HepG2 (cell line): ENCODE results near the gene PCGF2. TPM values are rescaled to one million over a fixed set of nuclear protein-coding genes. Genes with fewer than 3 reads are reported as not detected.

Source experiments
- ATAC-seq: fragments of 200-7000 bp; cut with Tn5 transposase; 3 replicates; pipeline ENCODE4 v1.9.1; 2020; ENCODE audit warnings: mild to moderate bottlenecking, moderate library complexity
- BruUV-seq: library from RNA; stranded (reverse); fragments of 400-500 nt; replicated peaks from 2 replicates; lab custom pipeline; 2021; lab: Mats Ljungman, UMichigan
- CTCF ChIA-PET: fragments of 300-600 bp; formaldehyde crosslinking; extraction: SDS; loops from one replicate; lab custom pipeline; 2021; ENCODE audit warnings: low total read pairs, inconsistent platforms, low intra/inter-chr PET ratio; lab: Yijun Ruan, JAX
- POLR2A ChIA-PET: fragments of 350-600 bp; sonication (Branson Sonifier 250); formaldehyde crosslinking; loops from one replicate; lab custom pipeline; 2020; ENCODE audit warnings: antibody characterized with exemption, inconsistent platforms; lab: Yijun Ruan, JAX
- DNase-seq: peaks from one replicate; pipeline ENCODE4 v3.0.0-alpha.2; 2015; ENCODE audit warnings: low spot score
- FAIRE-seq: peaks from 3 replicates; lab custom pipeline; 2011; peaks lifted over from hg19 to GRCh38; lab: Jason Lieb, UNC
- H2AFZ ChIP-seq: one replicate; pipeline ENCODE4 v1.6.1; 2011; ENCODE audit warnings: low read length, inconsistent platforms
- H3K27ac ChIP-seq: fragments of 300-600 bp; 3 replicates; pipeline ENCODE4 v1.8.0; 2011; ENCODE audit warnings: mixed run types, mild to moderate bottlenecking, mixed read lengths, low read length, inconsistent platforms; ENCODE audit not compliant: insufficient read depth; ENCODE audit errors: extremely low read length
- H3K27me3 ChIP-seq, 2 experiments: fragments of 200-600 bp in 1 of 2; 2 replicates in 1 of 2; 3 replicates in 1 of 2; pipeline versions ENCODE4 v1.6.0 to v1.8.0; 2011; ENCODE audit warnings: low read length in 2 of 2, mild to moderate bottlenecking in 2 of 2, moderate library complexity in 2 of 2, inconsistent platforms in 1 of 2; ENCODE audit not compliant: insufficient read depth in 2 of 2, control insufficient read depth in 1 of 2
- H3K36me3 ChIP-seq, 2 experiments: fragments of 200-600 bp in 1 of 2; replicated peaks in 1 of 2; 2 replicates in 1 of 2; 3 replicates in 1 of 2; pipeline versions ENCODE4 v1.5.1 to v1.8.0; 2011; ENCODE audit warnings: low read length in 2 of 2, inconsistent platforms in 1 of 2; ENCODE audit not compliant: insufficient read depth in 2 of 2, control insufficient read depth in 1 of 2
- H3K4me1 ChIP-seq: 2 replicates; pipeline ENCODE4 v1.5.1; 2012; ENCODE audit warnings: low read length, inconsistent platforms; ENCODE audit not compliant: insufficient read depth
- H3K4me2 ChIP-seq: 2 replicates; pipeline ENCODE4 v1.6.0; 2011; ENCODE audit warnings: low read depth, low read length, inconsistent platforms
- H3K4me3 ChIP-seq, 3 experiments: fragments of 200-600 bp in 1 of 3; sonication (generic), shearing (Covaris generic) in 1 of 3; replicated peaks in 1 of 3; 2 replicates each; pipeline ENCODE4 v1.5.1; 2011 to 2016; ENCODE audit warnings: low read length in 3 of 3, inconsistent platforms in 2 of 3, low read depth in 2 of 3, mild to moderate bottlenecking in 2 of 3, control low read depth in 1 of 3, mixed read lengths in 1 of 3; ENCODE audit not compliant: insufficient read depth in 1 of 3
- H3K79me2 ChIP-seq: one replicate; pipeline ENCODE4 v1.6.1; 2011; ENCODE audit warnings: low read length, inconsistent platforms; ENCODE audit not compliant: insufficient read depth
- H3K9ac ChIP-seq: 2 replicates; pipeline ENCODE4 v1.6.0; 2011; ENCODE audit warnings: mild to moderate bottlenecking, low read depth, low read length, inconsistent platforms; ENCODE audit not compliant: insufficient read depth
- H3K9me3 ChIP-seq: 2 replicates; pipeline ENCODE4 v1.5.1; 2012; ENCODE audit warnings: mild to moderate bottlenecking, low read length
- H4K20me1 ChIP-seq: 2 replicates; pipeline ENCODE4 v1.6.0; 2011; ENCODE audit warnings: inconsistent platforms, mild to moderate bottlenecking, low read length, moderate library complexity; ENCODE audit not compliant: insufficient read depth
- AGO2 ChIP-seq: fragments of 200-400 bp; formaldehyde crosslinking; optimal IDR thresholded peaks from 2 replicates; pipeline ENCODE3; 2017; ENCODE audit warnings: mild to moderate bottlenecking, low read depth, low read length, moderate library complexity
- CCDC6 ChIP-seq: sonication (generic); formaldehyde crosslinking; IDR thresholded peaks from 2 replicates; pipeline ENCODE4 v1.8.1; 2022; ENCODE audit warnings: mild to moderate bottlenecking, missing genetic modification reagents, moderate library complexity
- HNRNPK ChIP-seq: fragments of 200-400 bp; formaldehyde crosslinking; IDR thresholded peaks from 2 replicates; pipeline ENCODE4 v1.6.1; 2018; ENCODE audit warnings: low read length, low read depth, moderate library complexity, mild to moderate bottlenecking; ENCODE audit not compliant: poor library complexity, severe bottlenecking
- POLR2A ChIP-seq, 2 experiments: IDR thresholded peaks; 2 replicates each; pipeline ENCODE4 v1.6.1; 2011; ENCODE audit warnings: low read depth in 2 of 2, low read length in 2 of 2, mild to moderate bottlenecking in 1 of 2, moderate library complexity in 1 of 2; ENCODE audit not compliant: insufficient read depth in 1 of 2
- SIN3B ChIP-seq: fragments of 150-350 bp; IDR thresholded peaks from 2 replicates; pipeline ENCODE4 v1.6.1; 2014; ENCODE audit warnings: low read length
- SP4 ChIP-seq: sonication (generic); formaldehyde crosslinking; IDR thresholded peaks from 2 replicates; pipeline ENCODE4 v1.8.1; 2023; ENCODE audit warnings: mild to moderate bottlenecking, missing genetic modification reagents
- ZNF350 ChIP-seq: sonication (generic); formaldehyde crosslinking; IDR thresholded peaks from 2 replicates; pipeline ENCODE4 v1.4.0; 2020; ENCODE audit warnings: mild to moderate bottlenecking, low read depth, missing genetic modification reagents, borderline replicate concordance
- ZNF574 ChIP-seq: sonication (generic); formaldehyde crosslinking; IDR thresholded peaks from 2 replicates; pipeline ENCODE4 v1.4.0; 2020; ENCODE audit warnings: missing genetic modification reagents
- WGBS: methylation state at CpG from one replicate; pipeline ENCODE4 v1.1.6; 2017; ENCODE audit warnings: low lambda C conversion rate; 5-methylcytosine and 5-hydroxymethylcytosine counted together
- in situ Hi-C: cut with HindIII; loops from 2 replicates; pipeline ENCODE4 v1.10.0; 2017; ENCODE audit warnings: low pct_unique_long_range_greater_than_20kb; ENCODE audit not compliant: extremely low pct_ligation_motif_present
- intact Hi-C: fragments of 100-400 bp; cut with micrococcal nuclease; formaldehyde crosslinking; loops from one replicate; pipeline ENCODE4 v1.10.0; 2022; ENCODE audit not compliant: unreplicated experiment
- polyA plus RNA-seq, 8 experiments: library from polyadenylated mRNA; depleted of rRNA in 3 of 8; stranded (reverse) in 7 of 8; unstranded in 1 of 8; fragments of >200 nt; fragmentation: Illumina TruSeq in 4 of 8; extraction: Trizol in 4 of 8; gene quantifications; 2 replicates each; pipeline versions ENCODE4 v1.2.1 to v1.2.3, GENCODE V29; 2011 to 2016; ENCODE audit warnings: low read depth in 4 of 8, missing spikeins in 1 of 8, mixed read lengths in 1 of 8; ENCODE audit not compliant: insufficient read depth in 1 of 8
- total RNA-seq, 5 experiments: library from RNA; depleted of rRNA; stranded (reverse); fragments of >200 nt; fragmentation: Illumina TruSeq; extraction: Trizol; gene quantifications; 2 replicates each; pipeline ENCODE4 v1.2.3, GENCODE V29; 2016; ENCODE audit warnings: low read depth in 1 of 5

PCGF2 gene
- total and polyA plus RNA-seq, 2 of the 13 experiments (the other 11 are each of a cell fraction or from before 2014, with no cell fraction given), result 11.6 to 29.4 TPM

- TF ChIP-seq HNRNPK (no peak), SP4 (0 out of 2 replicates have a peak, but pooled peaks have one; percentile 21), CCDC6 (CRISPR knock-in tag) (no peak), AGO2 (peak; percentile 6), SIN3B (no peak), ZNF350 (CRISPR knock-in tag) (no peak), POLR2A (IDR thresholded peaks at IDR 0.05; ENCODE audit: insufficient read depth in 1 of 2, low read depth in 2 of 2, low read length in 2 of 2) (0 out of 4 replicates have a peak, but pooled peaks of 1 of the 2 experiments have one; percentile 25), ZNF574 (CRISPR knock-in tag) (peak; percentile 4; the same call in 1 of the 2 replicates)
- H3K79me2 ChIP-seq, result peaks cover 26% of the 10 kb centered on the region
- H3K9ac ChIP-seq, result peak overlapping the region; percentile 90
- peak overlapping the region; percentile 67 to 100 (median 95) for H3K4me3 ChIP-seq
- ChIA-PET POLR2A (interaction anchor here (0.8 to 2.8 kb wide), 24 partner anchors 11 to 422 kb away, joined by 3 to 43 read pairs (median 6); partner anchors contain the start of genes MLLT6, PSMB3, RPL23 and SOCS7), CTCF (interaction anchor here (1.1 kb wide), 1 partner anchor 126 kb away, joined by 4 read pairs; the partner anchor contains the start of gene SRCIN1)
- no peak overlapping the region for H2AFZ ChIP-seq
- H3K9me3 ChIP-seq, result no peaks in the 10 kb centered on the region
- no peaks in the 10 kb centered on the region for H3K27me3 ChIP-seq
- ATAC-seq (no peak), FAIRE-seq (no peak), DNase-seq (no peak)
- 84% methylated on average over 8 of the region's 8 CpGs for WGBS
- in situ Hi-C loops (loop anchor here (5.0 kb wide), 1 partner anchor 54 kb away; no protein-coding TSS in a partner anchor), intact Hi-C loops (loop anchor here (2.0 kb wide), 2 partner anchors 17 to 31 kb away; partner anchors contain the start of gene PCGF2)
- H4K20me1 ChIP-seq, result peaks cover 20% of the 10 kb centered on the region; the same call in 1 of the 2 replicates
- no TSS peak for BruUV-seq
- H3K36me3 ChIP-seq, result peaks cover 12 to 32% of the 10 kb centered on the region in 2 experiments
- peak overlapping the region; percentile 97 for H3K27ac ChIP-seq
- H3K4me2 ChIP-seq, result peak overlapping the region; percentile 92
- peaks cover 54% of the 10 kb centered on the region for H3K4me1 ChIP-seq
Observed at GRCh38 chr17:38731526-38732294, 16.4 kb downstream of the PCGF2 start.
